Upper lobe of left lung (tissue), 6 donors: ENCODE results near the gene CERKL. TPM values are rescaled to one million over a fixed set of nuclear protein-coding genes. Genes with fewer than 3 reads are reported as not detected.

Experiments used
- ATAC-seq, 2 donors: fragments of 200-7000 bp; cut with Tn5 transposase; one replicate each; pipeline ENCODE4 v1.9.1; 2022; ENCODE audit warnings: mild to moderate bottlenecking in 2 of 2, moderate library complexity in 2 of 2; ENCODE audit not compliant: low FRiP score in 2 of 2
- DNase-seq, 2 donors: peaks; one replicate each; pipeline ENCODE4 v3.0.0-alpha.2; 2019 to 2020
- H3K27ac ChIP-seq, 4 donors: fragments of 200-600 bp; sonication (generic); one replicate each; pipeline ENCODE4 v1.5.1; 2016 to 2019
- H3K27me3 ChIP-seq, 4 donors: fragments of 200-600 bp; sonication (generic); one replicate each; pipeline ENCODE4 v1.5.1; 2017 to 2019
- H3K36me3 ChIP-seq, 4 donors: fragments of 200-600 bp; sonication (generic); one replicate each; pipeline ENCODE4 v1.5.1; 2016 to 2019
- H3K4me1 ChIP-seq, 4 donors: fragments of 200-600 bp; sonication (generic); one replicate each; pipeline ENCODE4 v1.5.1; 2018 to 2019
- H3K4me3 ChIP-seq, 4 donors: fragments of 200-600 bp; sonication (generic); one replicate each; pipeline ENCODE4 v1.5.1; 2017 to 2019; ENCODE audit warnings: mild to moderate bottlenecking in 2 of 4, moderate library complexity in 1 of 4
- H3K9me3 ChIP-seq, 4 donors: fragments of 200-600 bp; sonication (generic); one replicate each; pipeline ENCODE4 v1.5.1; 2018 to 2019
- EP300 ChIP-seq, 4 donors: sonication (generic); formaldehyde crosslinking; IDR thresholded peaks; one replicate each; pipeline ENCODE4 v1.5.1; 2017; ENCODE audit warnings: antibody characterized with exemption in 4 of 4, control low read depth in 2 of 4
- POLR2A ChIP-seq, 4 donors: fragments of 450-650 bp; IDR thresholded peaks; one replicate each; pipeline ENCODE4 v1.5.1; 2016 to 2017; ENCODE audit warnings: antibody characterized with exemption in 4 of 4, mild to moderate bottlenecking in 2 of 4
- POLR2AphosphoS5 ChIP-seq, 2 donors: sonication (generic); formaldehyde crosslinking; IDR thresholded peaks; one replicate each; pipeline ENCODE4 v1.5.1; 2017; ENCODE audit warnings: antibody characterized with exemption in 2 of 2
- WGBS, 2 donors: methylation state at CpG; one replicate each; pipeline ENCODE4 v1.1.5; 2017 to 2018; 5-methylcytosine and 5-hydroxymethylcytosine counted together
- total RNA-seq, 6 donors: library from RNA; depleted of rRNA in 4 of 6; stranded (reverse); fragments of >200 nt in 4 of 6; gene quantifications; one replicate each; pipeline versions ENCODE4 v1.1.0 to v1.2.1, GENCODE V29; 2016 to 2021
- TF ChIP-seq, protein P1 (sequence below), 6 experiments: fragments of 450-650 bp in 4 of 6; fragments of 200-600 bp in 2 of 6; sonication (generic) in 2 of 6; IDR thresholded peaks; one replicate each; pipeline ENCODE4 v1.5.1; 2016 to 2019; ENCODE audit warnings: antibody characterized with exemption in 6 of 6
- donor health status: DM: no; HTN: no; CAD: no; lungs with moderate emphysema.
- donor health status: DM: no; HTN: yes; CAD: no; lungs with severe emphysema.

Gene CERKL
- total RNA-seq, 6 donors from 2014 or later = 0.37 to 23.1 (median 1.7) TPM; not detected in 1

DNA sequence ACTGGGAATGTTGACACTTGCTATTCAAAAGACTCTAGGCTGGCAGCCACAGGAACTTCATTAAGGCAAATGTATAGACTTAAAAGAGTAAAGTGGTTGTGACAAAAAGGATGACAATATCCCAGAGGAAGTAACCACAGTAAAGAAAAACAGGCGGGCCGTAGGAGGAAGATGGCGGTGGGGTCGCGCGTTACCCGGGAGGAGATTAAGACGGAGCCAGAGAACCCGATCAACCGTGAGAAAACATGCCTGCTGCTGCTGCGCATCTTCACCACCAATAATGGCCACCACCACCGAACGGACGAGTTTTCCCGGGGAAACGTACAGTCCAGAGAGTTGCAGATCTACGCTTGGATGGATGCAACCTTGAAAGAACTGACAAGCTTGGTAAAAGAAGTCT is 37.4 kb upstream of the CERKL start:
- no peak for ATAC-seq
- no peak for DNase-seq
- H3K36me3 ChIP-seq = no peaks in the 10 kb centered on the region
- no peak for TF ChIP-seq POLR2A (IDR thresholded peaks at IDR 0.05)
- TF ChIP-seq POLR2AphosphoS5 (IDR thresholded peaks at IDR 0.05) = no peak
- TF ChIP-seq EP300 (IDR thresholded peaks at IDR 0.05) = no peak
- TF ChIP-seq, protein P1, sequence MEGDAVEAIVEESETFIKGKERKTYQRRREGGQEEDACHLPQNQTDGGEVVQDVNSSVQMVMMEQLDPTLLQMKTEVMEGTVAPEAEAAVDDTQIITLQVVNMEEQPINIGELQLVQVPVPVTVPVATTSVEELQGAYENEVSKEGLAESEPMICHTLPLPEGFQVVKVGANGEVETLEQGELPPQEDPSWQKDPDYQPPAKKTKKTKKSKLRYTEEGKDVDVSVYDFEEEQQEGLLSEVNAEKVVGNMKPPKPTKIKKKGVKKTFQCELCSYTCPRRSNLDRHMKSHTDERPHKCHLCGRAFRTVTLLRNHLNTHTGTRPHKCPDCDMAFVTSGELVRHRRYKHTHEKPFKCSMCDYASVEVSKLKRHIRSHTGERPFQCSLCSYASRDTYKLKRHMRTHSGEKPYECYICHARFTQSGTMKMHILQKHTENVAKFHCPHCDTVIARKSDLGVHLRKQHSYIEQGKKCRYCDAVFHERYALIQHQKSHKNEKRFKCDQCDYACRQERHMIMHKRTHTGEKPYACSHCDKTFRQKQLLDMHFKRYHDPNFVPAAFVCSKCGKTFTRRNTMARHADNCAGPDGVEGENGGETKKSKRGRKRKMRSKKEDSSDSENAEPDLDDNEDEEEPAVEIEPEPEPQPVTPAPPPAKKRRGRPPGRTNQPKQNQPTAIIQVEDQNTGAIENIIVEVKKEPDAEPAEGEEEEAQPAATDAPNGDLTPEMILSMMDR (IDR thresholded peaks at IDR 0.05) = no peak
- no peaks in the 10 kb centered on the region for H3K4me1 ChIP-seq
- no peaks in the 10 kb centered on the region for H3K27me3 ChIP-seq
- H3K4me3 ChIP-seq = no peak overlapping the region
- no peak overlapping the region for H3K27ac ChIP-seq
- no peaks in the 10 kb centered on the region for H3K9me3 ChIP-seq
- WGBS, 2 donors = 91 to 94% methylated on average over 17 of the region's 17 CpGs

DNA sequence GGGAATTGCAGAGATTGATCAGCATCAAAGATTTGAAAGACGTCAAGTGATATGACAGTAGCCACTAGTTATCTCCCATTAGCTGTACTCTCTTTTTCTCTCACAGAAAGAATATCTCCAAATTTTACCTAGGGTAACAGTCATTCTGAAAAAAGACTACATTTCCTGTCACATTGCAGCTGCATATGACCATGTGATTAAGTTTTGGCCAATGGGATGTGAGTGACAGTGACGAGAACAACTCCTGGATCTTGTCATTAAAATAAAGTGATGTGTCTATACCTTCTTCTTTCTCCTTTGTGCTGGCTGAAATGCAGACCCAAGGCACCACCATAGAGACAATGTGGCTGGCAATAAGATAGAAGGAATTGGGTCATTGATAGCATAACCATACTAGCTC is 34.0 kb upstream of the CERKL start:
- no peaks in the 10 kb centered on the region for H3K36me3 ChIP-seq
- H3K4me1 ChIP-seq = no peaks in the 10 kb centered on the region
- no peaks in the 10 kb centered on the region for H3K9me3 ChIP-seq
- peaks cover 0 to 3% (median 0%) of the 10 kb centered on the region in 4 donors for H3K27me3 ChIP-seq
- 76 to 90% methylated on average over 2 of the region's 2 CpGs for WGBS, 2 donors
- no peak for ATAC-seq
- no peak overlapping the region for H3K27ac ChIP-seq
- DNase-seq = no peak
- TF ChIP-seq EP300 (IDR thresholded peaks at IDR 0.05) = no peak
- TF ChIP-seq POLR2AphosphoS5 (IDR thresholded peaks at IDR 0.05) = no peak
- H3K4me3 ChIP-seq = no peak overlapping the region

DNA sequence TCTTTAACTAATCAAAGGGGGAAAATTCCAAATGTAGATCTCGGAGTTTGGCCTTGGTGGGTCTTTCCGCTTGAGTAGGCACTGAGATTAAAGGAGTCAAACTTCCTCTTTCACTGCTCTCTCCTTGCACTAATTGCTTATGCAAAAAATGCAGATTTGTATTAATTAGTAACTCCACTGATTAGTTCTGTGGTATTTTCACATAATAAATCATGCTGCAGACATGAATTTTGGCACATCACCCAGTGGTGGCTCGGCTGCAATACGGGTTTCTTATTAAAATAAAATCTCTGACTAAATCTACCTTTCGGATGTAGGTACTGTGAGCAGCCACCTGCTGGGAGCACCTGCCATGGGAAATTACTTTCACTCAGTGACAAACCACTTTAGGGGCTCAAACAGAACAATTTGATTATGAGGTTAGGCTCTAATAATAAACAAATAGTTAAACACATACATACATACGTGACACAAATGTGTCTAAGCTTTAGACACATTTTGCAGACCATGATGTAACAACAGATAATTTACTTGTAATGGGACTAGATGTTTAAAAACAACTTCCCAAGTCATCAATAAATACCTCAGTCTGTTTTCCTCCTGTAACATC is 29.8 kb upstream of the CERKL start:
- no peaks in the 10 kb centered on the region for H3K36me3 ChIP-seq
- peaks cover 10 to 28% (median 14%) of the 10 kb centered on the region in 4 donors for H3K4me1 ChIP-seq
- no peaks in the 10 kb centered on the region for H3K9me3 ChIP-seq
- ATAC-seq = no peak
- no peak for TF ChIP-seq POLR2A (IDR thresholded peaks at IDR 0.05)
- TF ChIP-seq, protein P1 (IDR thresholded peaks at IDR 0.05) = no peak
- TF ChIP-seq EP300 (IDR thresholded peaks at IDR 0.05) = no peak
- no peak for TF ChIP-seq POLR2AphosphoS5 (IDR thresholded peaks at IDR 0.05)
- H3K27ac ChIP-seq = no peak overlapping the region
- 49 to 61% methylated on average over 6 of the region's 6 CpGs for WGBS, 2 donors
- H3K4me3 ChIP-seq = no peak overlapping the region
- peaks cover 0 to 43% (median 19%) of the 10 kb centered on the region in 4 donors for H3K27me3 ChIP-seq
- DNase-seq = no peak

DNA sequence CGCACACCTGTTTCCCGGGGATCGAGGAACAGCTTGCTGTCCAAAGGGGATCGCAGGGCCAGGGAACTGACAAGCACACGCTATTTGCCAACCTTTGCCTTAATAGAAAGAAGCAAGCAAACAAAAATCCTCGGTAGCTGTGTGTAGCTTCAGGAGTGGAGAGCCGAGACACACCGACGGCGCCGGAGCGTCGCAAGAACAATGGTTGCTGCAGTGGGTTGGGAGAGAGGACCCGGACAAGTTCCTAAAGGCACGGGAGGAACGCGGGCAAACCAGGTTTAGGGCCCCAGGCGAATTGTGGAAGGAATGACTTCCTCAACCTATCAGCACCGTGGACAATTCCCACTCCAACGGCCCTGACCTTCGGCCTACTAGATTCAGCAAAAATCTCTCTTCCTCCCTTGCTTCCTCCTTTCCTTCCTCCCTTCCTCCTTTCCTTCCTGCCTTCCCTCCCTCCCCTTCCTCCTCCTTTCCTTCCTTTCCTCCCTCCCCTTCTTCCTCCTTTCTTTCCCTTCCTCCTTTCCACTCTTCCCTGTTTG is 28.3 kb upstream of the CERKL start:
- Histone ChIP-seq H3K36me3 (no peaks in the 10 kb centered on the region), H3K9me3 (no peaks in the 10 kb centered on the region), H3K27ac (no peak overlapping the region), H3K27me3 (peaks cover 0 to 57% (median 32%) of the 10 kb centered on the region in 4 donors), H3K4me3 (no peak overlapping the region), H3K4me1 (peaks cover 14 to 42% (median 24%) of the 10 kb centered on the region in 4 donors)
- no peak for ATAC-seq
- no peak for TF ChIP-seq POLR2A (IDR thresholded peaks at IDR 0.05)
- TF ChIP-seq, protein P1 (IDR thresholded peaks at IDR 0.05) = no peak
- TF ChIP-seq POLR2AphosphoS5 (IDR thresholded peaks at IDR 0.05) = no peak
- TF ChIP-seq EP300 (IDR thresholded peaks at IDR 0.05) = no peak
- 9 to 16% methylated on average over 21 of the region's 21 CpGs for WGBS, 2 donors
- DNase-seq = no peak

DNA sequence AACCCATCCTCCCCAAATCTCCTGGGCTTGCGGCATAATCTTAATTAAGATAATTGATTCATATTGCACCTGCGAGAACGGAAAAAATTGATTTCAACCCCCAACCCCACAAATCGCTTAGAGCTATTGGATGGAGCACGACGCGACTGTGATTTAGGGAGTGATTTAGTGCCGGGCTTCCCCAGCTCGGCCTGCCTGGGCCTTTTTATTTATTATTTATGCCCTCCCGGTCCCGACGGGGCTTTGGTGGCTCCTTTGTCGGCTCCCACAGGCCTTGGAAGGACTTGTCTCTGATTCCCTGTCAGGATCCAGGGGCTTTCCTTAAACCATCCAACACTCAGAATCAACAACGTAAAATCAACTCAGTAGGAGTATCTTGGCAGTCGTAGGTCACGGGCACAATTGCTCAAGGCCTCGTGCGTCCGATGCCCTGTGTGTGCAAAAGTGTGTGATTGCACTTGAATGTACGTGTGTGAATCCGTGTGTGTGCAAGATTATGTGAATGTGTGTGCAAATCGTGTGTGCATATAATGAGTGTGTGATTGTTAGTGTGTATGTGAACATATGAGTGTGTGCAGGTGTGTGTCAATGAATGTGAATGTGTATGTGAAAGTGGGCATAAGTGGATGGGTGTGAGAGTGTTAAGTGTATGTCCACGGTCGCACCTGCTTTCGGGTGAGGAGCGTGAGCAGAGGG is 27.7 kb upstream of the CERKL start:
- DNase-seq = no peak
- WGBS, 2 donors = 12% methylated on average over 26 of the region's 26 CpGs
- Histone ChIP-seq H3K27ac (no peak overlapping the region), H3K27me3 (peaks cover 0 to 60% (median 34%) of the 10 kb centered on the region in 4 donors), H3K9me3 (no peaks in the 10 kb centered on the region), H3K4me1 (peaks cover 14 to 43% (median 24%) of the 10 kb centered on the region in 4 donors), H3K36me3 (no peaks in the 10 kb centered on the region), H3K4me3 (no peak overlapping the region)
- TF ChIP-seq, protein P1 (IDR thresholded peaks at IDR 0.05) = no peak
- TF ChIP-seq POLR2AphosphoS5 (IDR thresholded peaks at IDR 0.05) (no peak), EP300 (IDR thresholded peaks at IDR 0.05) (no peak), POLR2A (IDR thresholded peaks at IDR 0.05) (no peak)
- ATAC-seq = no peak
